Heart right ventricle (tissue), 16 donors: Measurements from ENCODE around the gene ASB6. TPM values are rescaled to one million over a fixed set of nuclear protein-coding genes. Genes with fewer than 3 reads are reported as not detected.

Experiments
- ATAC-seq, 8 donors: fragments of 200-7000 bp; cut with Tn5 transposase; one replicate each; pipeline ENCODE4 v1.9.1; 2020; ENCODE audit warnings: mild to moderate bottlenecking in 8 of 8, moderate library complexity in 8 of 8, moderate number of reproducible peaks in 1 of 8
- DNase-seq, 2 donors: peaks; one replicate each; pipeline ENCODE4 v3.0.0-alpha.2; 2020
- H3K27ac ChIP-seq, 10 donors: fragments of 200-600 bp; sonication (generic) in 2 of 10; one replicate each; pipeline versions ENCODE4 v1.5.0 to v1.8.0; 2020 to 2022; ENCODE audit warnings: mild to moderate bottlenecking in 3 of 10
- H3K27me3 ChIP-seq, 7 donors: fragments of 200-600 bp; one replicate each; pipeline ENCODE4 v1.8.0; 2021 to 2022; ENCODE audit warnings: mild to moderate bottlenecking in 2 of 7
- H3K36me3 ChIP-seq, 9 donors: fragments of 200-600 bp; sonication (generic) in 1 of 9; one replicate each; pipeline versions ENCODE4 v1.5.0 to v1.8.0; 2020 to 2022; ENCODE audit warnings: mild to moderate bottlenecking in 2 of 9
- H3K4me1 ChIP-seq, 9 donors: fragments of 200-600 bp; sonication (generic) in 1 of 9; one replicate each; pipeline versions ENCODE4 v1.5.0 to v1.8.0; 2020 to 2022; ENCODE audit warnings: mild to moderate bottlenecking in 4 of 9
- H3K4me3 ChIP-seq, 10 donors: fragments of 200-600 bp; sonication (generic) in 2 of 10; one replicate each; pipeline versions ENCODE4 v1.5.0 to v1.8.0; 2020 to 2022; ENCODE audit warnings: mild to moderate bottlenecking in 7 of 10, moderate library complexity in 2 of 10
- H3K9me3 ChIP-seq, 11 donors: fragments of 200-600 bp in 10 of 11; sonication (generic) in 2 of 11; one replicate each; pipeline versions ENCODE4 v1.5.0 to v1.8.0; 2013 to 2022; ENCODE audit warnings: mild to moderate bottlenecking in 2 of 11, control low read depth in 1 of 11, moderate library complexity in 1 of 11
- WGBS, 2 donors: extraction: QIAGEN DNeasy Blood & Tissue Kit; methylation state at CpG; one replicate each; pipeline ENCODE4 v1.1.7; 2013; ENCODE audit warnings: inconsistent platforms in 1 of 2; 5-methylcytosine and 5-hydroxymethylcytosine counted together
- intact Hi-C, 10 donors: fragments of 100-400 bp; cut with DNase I; formaldehyde crosslinking; loops; one replicate each; pipeline versions ENCODE4 v1.11.1 to v1.14.2; 2022
- polyA plus RNA-seq, 2 donors: library from polyadenylated mRNA; stranded (reverse); fragments of 200-250 nt; gene quantifications; one replicate each; pipeline ENCODE4 v1.2.3, GENCODE V29; 2013
- total RNA-seq, 10 donors: library from RNA; stranded (reverse); fragmentation: NEBNext Ultra II Directional in 3 of 10; extraction: Animal tissue kit (Norgen Biotek cat#: 25700) in 3 of 10; gene quantifications; one replicate each; pipeline versions ENCODE4 v1.2.1 to v1.2.4, GENCODE V29; 2021 to 2023
- TF ChIP-seq, protein P1 (sequence below), 9 donors: fragments of 200-600 bp; sonication (generic) in 2 of 9; IDR thresholded peaks; one replicate each; pipeline versions ENCODE4 v1.5.0 to v1.8.0; 2021 to 2022; ENCODE audit warnings: antibody characterized with exemption in 9 of 9, mild to moderate bottlenecking in 5 of 9, moderate library complexity in 1 of 9
- donor health status: Arrhythmogenic right ventricular cardiomyopathy.
- donor health status: ischemic (EF 13 %, LVEDD 7.1; RV severe dilation, severe dysfunction).
- donor health status: healthy with polysubstance abuse.
- donor health status: DM: no; HTN: yes; CAD: no.
- donor health status: DM: no; HTN: no; CAD: no.
- donor health status: ischemic (EF 25% LVEDD 6.9; RV normal size, moderate dysfunction).
- donor health status: ischemic (EF 25% LVEDD 5.7; RV mildly dilated, moderate dysfunction).
- donor health status: healthy.
- donor health status: DM: yes; HTN: yes; CAD: no.
- donor health status: Ischemic cardiomyopathy.
- donor health status: ischemic (EF 35%, LVEDD 5.7; RV mildly dilated, moderate dysfunction).
- donor health status: nonischemic (EF 11% LVEDD 7.7; RV severe dilation, severe dysfunction).
- donor health status: DM: yes; HTN: yes; CAD: no.
- donor health status: PGD.
- donor health status: ischemic (EF 29% LVEDD 5.4; RV normal size, mild dysfunction).
- donor health status: nonischemic (EF 23%, LVEDD 6.1; RV moderate dilation, normal function).

ASB6 gene
- total and polyA plus RNA-seq, 12 donors = 6.2 to 11.8 (median 9.4) TPM

DNA sequence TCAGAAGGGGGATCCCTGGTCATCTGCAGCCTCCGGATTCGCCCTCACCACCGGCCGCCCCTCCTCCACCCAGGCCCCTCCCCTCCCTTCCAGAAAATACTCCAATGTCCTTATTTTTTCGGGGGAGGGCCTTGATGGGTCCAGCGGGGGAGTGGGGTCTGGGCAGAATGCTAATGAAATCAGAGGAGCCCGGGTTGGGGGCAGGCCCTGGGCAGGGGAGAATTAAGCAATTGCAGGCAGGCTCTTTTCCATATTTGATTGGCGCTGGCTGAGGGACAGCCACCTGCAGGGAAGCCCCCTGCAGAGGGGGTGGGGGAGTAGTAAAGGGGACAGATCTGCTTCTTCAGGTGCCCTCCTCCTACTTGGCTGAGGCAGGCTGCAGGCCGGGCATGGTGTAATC lies 44.8 kb upstream of the ASB6 start:
- ATAC-seq (no peak), DNase-seq (no peak)
- no peak overlapping the region for H3K4me3 ChIP-seq
- H3K9me3 ChIP-seq = no peaks in the 10 kb centered on the region
- H3K36me3 ChIP-seq = no peaks in the 10 kb centered on the region
- TF ChIP-seq, protein P1, sequence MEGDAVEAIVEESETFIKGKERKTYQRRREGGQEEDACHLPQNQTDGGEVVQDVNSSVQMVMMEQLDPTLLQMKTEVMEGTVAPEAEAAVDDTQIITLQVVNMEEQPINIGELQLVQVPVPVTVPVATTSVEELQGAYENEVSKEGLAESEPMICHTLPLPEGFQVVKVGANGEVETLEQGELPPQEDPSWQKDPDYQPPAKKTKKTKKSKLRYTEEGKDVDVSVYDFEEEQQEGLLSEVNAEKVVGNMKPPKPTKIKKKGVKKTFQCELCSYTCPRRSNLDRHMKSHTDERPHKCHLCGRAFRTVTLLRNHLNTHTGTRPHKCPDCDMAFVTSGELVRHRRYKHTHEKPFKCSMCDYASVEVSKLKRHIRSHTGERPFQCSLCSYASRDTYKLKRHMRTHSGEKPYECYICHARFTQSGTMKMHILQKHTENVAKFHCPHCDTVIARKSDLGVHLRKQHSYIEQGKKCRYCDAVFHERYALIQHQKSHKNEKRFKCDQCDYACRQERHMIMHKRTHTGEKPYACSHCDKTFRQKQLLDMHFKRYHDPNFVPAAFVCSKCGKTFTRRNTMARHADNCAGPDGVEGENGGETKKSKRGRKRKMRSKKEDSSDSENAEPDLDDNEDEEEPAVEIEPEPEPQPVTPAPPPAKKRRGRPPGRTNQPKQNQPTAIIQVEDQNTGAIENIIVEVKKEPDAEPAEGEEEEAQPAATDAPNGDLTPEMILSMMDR (IDR thresholded peaks at IDR 0.05) = no peak
- intact Hi-C loops = no loop called here
- no peaks in the 10 kb centered on the region for H3K4me1 ChIP-seq
- peaks cover 0 to 15% (median 7%) of the 10 kb centered on the region in 7 donors for H3K27me3 ChIP-seq
- H3K27ac ChIP-seq = no peak overlapping the region
- WGBS, 2 donors = 60 to 64% methylated on average over 9 of the region's 9 CpGs

DNA sequence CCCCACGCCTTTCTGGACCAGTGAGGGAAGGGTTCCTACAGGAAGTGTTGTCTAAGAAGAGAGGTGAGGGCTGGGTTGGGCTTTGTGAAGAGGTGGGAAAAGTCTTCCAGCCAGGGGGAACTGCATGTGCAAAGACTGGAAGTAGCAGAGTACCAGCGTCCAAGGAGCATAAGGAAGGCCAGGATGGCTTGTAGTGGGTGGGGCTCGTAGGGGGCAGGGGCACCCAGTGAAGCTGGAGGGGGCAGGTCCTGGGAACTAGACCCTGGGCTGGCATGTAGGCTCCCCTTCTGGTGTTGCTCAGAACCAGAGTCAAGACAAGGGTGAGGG lies 43.9 kb upstream of the ASB6 start:
- TF ChIP-seq, protein P1 (IDR thresholded peaks at IDR 0.05) = no peak
- ATAC-seq (peak in 2 of 8 donors; percentile 13 to 15), DNase-seq (no peak)
- H3K27me3 ChIP-seq = peaks cover 0 to 17% (median 9%) of the 10 kb centered on the region in 7 donors
- no peak overlapping the region for H3K27ac ChIP-seq
- no peaks in the 10 kb centered on the region for H3K36me3 ChIP-seq
- 72 to 74% methylated on average over 3 of the region's 3 CpGs for WGBS, 2 donors
- no peaks in the 10 kb centered on the region for H3K9me3 ChIP-seq
- intact Hi-C loops = no loop called here
- no peak overlapping the region for H3K4me3 ChIP-seq
- H3K4me1 ChIP-seq = no peaks in the 10 kb centered on the region

DNA sequence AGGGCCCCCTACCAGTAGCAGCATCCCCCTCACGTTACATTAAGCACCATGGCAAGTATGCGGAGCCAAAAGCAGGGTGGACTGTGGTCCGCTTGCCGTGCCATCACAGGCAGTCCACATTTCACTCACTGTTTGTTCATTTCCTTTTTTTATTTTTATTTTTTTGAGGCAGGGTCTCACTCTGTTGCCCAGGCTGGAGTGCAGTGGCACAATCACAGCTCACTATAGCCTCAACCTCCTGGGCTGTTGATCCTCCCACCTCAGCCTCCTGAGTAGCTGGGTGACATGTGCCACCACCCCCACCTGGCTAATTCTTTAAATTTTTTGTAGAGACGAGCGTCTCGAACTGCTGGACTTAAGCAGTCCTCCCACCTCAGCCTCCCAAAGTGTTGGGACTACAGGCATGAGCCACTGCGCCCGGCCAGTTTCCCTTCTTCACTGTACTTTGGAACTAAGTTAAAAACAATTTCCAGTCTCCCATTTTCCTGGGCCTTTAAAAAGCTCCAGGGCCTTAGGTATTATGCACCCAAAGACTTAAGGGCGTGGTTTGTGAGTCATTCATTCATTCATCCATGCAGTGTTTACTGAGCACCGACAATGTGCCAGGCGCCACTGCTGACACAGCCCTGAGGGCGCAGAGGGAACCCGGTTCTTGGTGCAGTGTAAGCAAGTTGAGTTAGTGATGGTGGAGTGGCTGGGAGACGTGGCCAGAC lies 43.4 kb upstream of the ASB6 start:
- 81 to 85% methylated on average over 15 of the region's 15 CpGs for whole genome bisulfite sequencing, 2 donors
- no peaks in the 10 kb centered on the region for H3K9me3 ChIP-seq
- no peaks in the 10 kb centered on the region for H3K4me1 ChIP-seq
- no peak overlapping the region for H3K27ac ChIP-seq
- no peak for DNase-seq
- TF ChIP-seq, protein P1 (IDR thresholded peaks at IDR 0.05) = no peak
- H3K36me3 ChIP-seq = no peaks in the 10 kb centered on the region
- intact Hi-C loops = no loop called here
- H3K4me3 ChIP-seq = no peak overlapping the region
- peaks cover 0 to 17% (median 9%) of the 10 kb centered on the region in 7 donors for H3K27me3 ChIP-seq
- peak in 1 of 8 donors; percentile 10 for ATAC-seq

DNA sequence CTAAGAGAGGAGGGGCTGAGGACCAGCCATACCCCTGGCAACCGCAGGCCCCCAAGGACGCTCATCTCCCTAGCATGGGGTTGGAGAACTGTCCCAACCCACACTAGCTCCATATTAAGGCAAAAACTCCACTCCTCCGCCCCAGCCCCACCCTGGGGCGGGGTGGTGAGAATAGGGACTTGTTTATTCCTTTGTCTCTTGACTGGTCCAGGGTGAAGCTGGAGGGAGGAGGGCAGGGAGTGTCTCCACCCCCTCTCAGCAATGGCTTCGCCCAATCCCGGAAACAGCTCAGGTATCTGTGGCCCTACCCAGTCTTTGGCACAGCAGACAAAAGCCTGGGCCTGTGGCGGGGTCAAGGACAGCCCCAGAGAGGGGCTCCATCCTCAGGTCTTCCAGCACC lies 40.4 kb upstream of the ASB6 start:
- TF ChIP-seq, protein P1 (IDR thresholded peaks at IDR 0.05) = no peak
- no peaks in the 10 kb centered on the region for H3K9me3 ChIP-seq
- peaks cover 0 to under 1% (median 0%) of the 10 kb centered on the region in 9 donors for H3K4me1 ChIP-seq
- no peak overlapping the region for H3K27ac ChIP-seq
- DNase-seq (no peak), ATAC-seq (no peak)
- 83 to 90% methylated on average over 7 of the region's 7 CpGs for WGBS, 2 donors
- intact Hi-C loops = no loop called here
- no peak overlapping the region for H3K4me3 ChIP-seq
- no peaks in the 10 kb centered on the region for H3K36me3 ChIP-seq
- H3K27me3 ChIP-seq = peaks cover 0 to 37% (median 13%) of the 10 kb centered on the region in 7 donors
